GM23338 (cell line): ENCODE results near the gene PPP1R15B. TPM values are rescaled to one million over a fixed set of nuclear protein-coding genes. Genes with fewer than 3 reads are reported as not detected.

Experiments used
- ATAC-seq: fragments of 200-7000 bp; cut with Tn5 transposase; 3 replicates; pipeline ENCODE4 v1.9.1; 2020
- DNase-seq: peaks from one replicate; pipeline ENCODE4 v3.0.0-alpha.2; 2015; ENCODE audit warnings: low spot score
- H2AFZ ChIP-seq: fragments of 200-600 bp; sonication (generic); 2 replicates; pipeline ENCODE4 v1.8.0; 2016; ENCODE audit warnings: antibody characterized with exemption, mild to moderate bottlenecking, moderate library complexity
- H3F3A ChIP-seq: fragments of 200-600 bp; sonication (generic); replicated peaks from 2 replicates; pipeline ENCODE4 v1.8.0; 2017; ENCODE audit warnings: antibody characterized with exemption, mixed run types, low read depth
- H3K27ac ChIP-seq: fragments of 200-600 bp; sonication (generic); 2 replicates; pipeline ENCODE4 v1.6.1; 2016; ENCODE audit warnings: low read depth
- H3K27me3 ChIP-seq: fragments of 200-600 bp; sonication (generic); 2 replicates; pipeline ENCODE4 v1.8.0; 2016; ENCODE audit warnings: mild to moderate bottlenecking, mixed run types, moderate library complexity; ENCODE audit not compliant: insufficient read depth
- H3K36me3 ChIP-seq: fragments of 200-600 bp; sonication (generic); 2 replicates; pipeline ENCODE4 v1.8.0; 2016; ENCODE audit warnings: mild to moderate bottlenecking; ENCODE audit not compliant: insufficient read depth
- H3K4me1 ChIP-seq: fragments of 200-600 bp; sonication (generic); 2 replicates; pipeline ENCODE4 v1.8.0; 2016; ENCODE audit warnings: mild to moderate bottlenecking, moderate library complexity; ENCODE audit not compliant: insufficient read depth
- H3K4me2 ChIP-seq: fragments of 200-600 bp; sonication (generic); 2 replicates; pipeline ENCODE4 v1.7.1; 2017; ENCODE audit warnings: mixed run types
- H3K4me3 ChIP-seq: fragments of 200-600 bp; sonication (generic); 2 replicates; pipeline ENCODE4 v1.6.1; 2016; ENCODE audit warnings: mixed run types
- H3K79me2 ChIP-seq: fragments of 200-600 bp; sonication (generic); replicated peaks from 2 replicates; pipeline ENCODE4 v1.8.0; 2017; ENCODE audit warnings: mild to moderate bottlenecking; ENCODE audit not compliant: insufficient read depth
- H3K9me2 ChIP-seq: fragments of 200-600 bp; sonication (generic); 2 replicates; pipeline ENCODE4 v1.8.0; 2017; ENCODE audit not compliant: insufficient read depth
- H4K20me1 ChIP-seq: fragments of 200-600 bp; sonication (generic); replicated peaks from 2 replicates; pipeline ENCODE4 v1.8.0; 2017; ENCODE audit warnings: mild to moderate bottlenecking; ENCODE audit not compliant: insufficient read depth
- H3K27ac Mint-ChIP-seq: 2 replicates; pipeline ENCODE4 v1.8.0; 2020; ENCODE audit warnings: inconsistent platforms, mild to moderate bottlenecking, moderate library complexity, mixed read lengths
- H3K27me3 Mint-ChIP-seq: 3 replicates; pipeline ENCODE4 v1.8.0; 2022; ENCODE audit warnings: low read depth, mild to moderate bottlenecking, moderate library complexity, mixed read lengths, inconsistent platforms; ENCODE audit not compliant: insufficient read depth, poor library complexity
- H3K36me3 Mint-ChIP-seq: 3 replicates; pipeline ENCODE4 v1.8.0; 2021; ENCODE audit warnings: low read depth, mild to moderate bottlenecking, inconsistent platforms, moderate library complexity, mixed read lengths
- H3K4me1 Mint-ChIP-seq: 3 replicates; pipeline ENCODE4 v1.8.0; 2020; ENCODE audit warnings: mild to moderate bottlenecking, inconsistent platforms, mixed read lengths
- H3K4me3 Mint-ChIP-seq: 3 replicates; pipeline ENCODE4 v1.8.0; 2021; ENCODE audit warnings: moderate library complexity, mild to moderate bottlenecking, inconsistent platforms, mixed read lengths
- H3K9me3 Mint-ChIP-seq: 3 replicates; pipeline ENCODE4 v1.8.0; 2020; ENCODE audit warnings: moderate library complexity, mild to moderate bottlenecking, inconsistent platforms, mixed read lengths
- CREB1 ChIP-seq: fragments of 250-450 bp; sonication (Bioruptor Pico); IDR thresholded peaks from 2 replicates; pipeline ENCODE4 v1.5.0; 2020; ENCODE audit warnings: low read depth, mild to moderate bottlenecking, moderate library complexity
- ETS1 ChIP-seq: IDR thresholded peaks from 2 replicates; pipeline ENCODE4 v1.6.1; 2016; ENCODE audit warnings: antibody characterized with exemption
- EZH2 ChIP-seq: fragments of 200-600 bp; sonication (generic); IDR thresholded peaks from one replicate; pipeline ENCODE4 v1.8.0; 2017; ENCODE audit warnings: antibody characterized with exemption, mild to moderate bottlenecking, low read depth; ENCODE audit not compliant: unreplicated experiment
- NANOG ChIP-seq: IDR thresholded peaks from 2 replicates; pipeline ENCODE4 v1.6.1; 2016; ENCODE audit warnings: antibody characterized with exemption, borderline replicate concordance
- REST ChIP-seq: IDR thresholded peaks from one replicate; pipeline ENCODE4 v1.6.1; 2018; ENCODE audit warnings: antibody characterized with exemption; ENCODE audit not compliant: unreplicated experiment
- STAT1 ChIP-seq: IDR thresholded peaks from one replicate; pipeline ENCODE4 v1.6.1; 2016; ENCODE audit warnings: antibody characterized with exemption; ENCODE audit not compliant: unreplicated experiment
- ZNF114 ChIP-seq: fragments of 250-450 bp; sonication (Bioruptor Pico); IDR thresholded peaks from 2 replicates; pipeline ENCODE4 v1.5.0; 2020; ENCODE audit warnings: mild to moderate bottlenecking, moderate library complexity
- ZNF331 ChIP-seq: fragments of 250-450 bp; sonication (Bioruptor Pico); IDR thresholded peaks from 2 replicates; pipeline ENCODE4 v1.5.0; 2020; ENCODE audit warnings: low read depth, mild to moderate bottlenecking, moderate library complexity
- ZNF462 ChIP-seq: fragments of 250-450 bp; sonication (Bioruptor Pico); IDR thresholded peaks from 2 replicates; pipeline ENCODE4 v1.5.0; 2020; ENCODE audit warnings: mild to moderate bottlenecking, moderate library complexity
- polyA plus RNA-seq: library from polyadenylated mRNA; unstranded; fragments of >200 nt; fragmentation: Nextera tagmentation; extraction: Ambion mirVana; gene quantifications from 2 replicates; pipeline ENCODE4 v1.2.1, GENCODE V29; 2016
- total RNA-seq: library from RNA; depleted of rRNA; stranded (reverse); fragments of >200 nt; shearing (Covaris generic); gene quantifications from 2 replicates; pipeline ENCODE4 v1.2.3, GENCODE V29; 2014

The PPP1R15B gene
- total and polyA plus RNA-seq, 2 experiments from 2014 or later: 17.3 to 64.3 TPM

GRCh38 chr1:204455063-204455830, 43.6 kb upstream of the PPP1R15B start:
- peak overlapping the region; percentile 89 for H3K27ac Mint-ChIP-seq
- H3K27me3 ChIP-seq: no peaks in the 10 kb centered on the region
- H3F3A ChIP-seq: 0 out of 2 replicates have a peak, but pooled peaks cover 7% of the 10 kb centered on the region
- ATAC-seq (peak; percentile 84), DNase-seq (peak; percentile 77)
- peaks cover 63% of the 10 kb centered on the region for H3K4me1 Mint-ChIP-seq
- peaks cover 16% of the 10 kb centered on the region for H3K27me3 Mint-ChIP-seq
- H3K4me1 ChIP-seq: peaks cover 37% of the 10 kb centered on the region
- no peak overlapping the region for H2AFZ ChIP-seq
- H3K4me2 ChIP-seq: peak overlapping the region; percentile 60
- H3K36me3 Mint-ChIP-seq: peaks cover 31% of the 10 kb centered on the region
- TF ChIP-seq CREB1: no peak
- no peak for TF ChIP-seq NANOG
- TF ChIP-seq REST: no peak
- no peak for TF ChIP-seq STAT1
- TF ChIP-seq ZNF114 (CRISPR knock-in tag): no peak
- TF ChIP-seq ZNF462 (CRISPR knock-in tag): no peak
- no peak for TF ChIP-seq ETS1
- TF ChIP-seq EZH2: no peak
- TF ChIP-seq ZNF331 (CRISPR knock-in tag): no peak
- H3K4me3 Mint-ChIP-seq: peak overlapping the region; percentile 48; the same call in 2 of the 3 replicates
- no peaks in the 10 kb centered on the region for H3K9me2 ChIP-seq
- peak overlapping the region; percentile 5; the same call in 1 of the 2 replicates for H3K4me3 ChIP-seq
- H4K20me1 ChIP-seq: no peaks in the 10 kb centered on the region
- H3K27ac ChIP-seq: peak overlapping the region; percentile 84; the same call in 1 of the 2 replicates
- H3K79me2 ChIP-seq: no peaks in the 10 kb centered on the region
- H3K9me3 Mint-ChIP-seq: no peaks in the 10 kb centered on the region; the same call in 2 of the 3 replicates
- peaks cover 9% of the 10 kb centered on the region; the same call in 1 of the 2 replicates for H3K36me3 ChIP-seq
